ENCODE results near the gene MFGE8. TPM values are rescaled to one million over a fixed set of nuclear protein-coding genes. Genes with fewer than 3 reads are reported as not detected.
A peak's percentile ranks its signal among the peaks of the same experiment; 100 is the strongest.

The MFGE8 gene
- total and polyA plus RNA-seq, 9 of the 15 experiments (the other 6 are each of a cell fraction or from before 2014, with no cell fraction given): 2.3 to 142 (median 62.3) TPM

DNA sequence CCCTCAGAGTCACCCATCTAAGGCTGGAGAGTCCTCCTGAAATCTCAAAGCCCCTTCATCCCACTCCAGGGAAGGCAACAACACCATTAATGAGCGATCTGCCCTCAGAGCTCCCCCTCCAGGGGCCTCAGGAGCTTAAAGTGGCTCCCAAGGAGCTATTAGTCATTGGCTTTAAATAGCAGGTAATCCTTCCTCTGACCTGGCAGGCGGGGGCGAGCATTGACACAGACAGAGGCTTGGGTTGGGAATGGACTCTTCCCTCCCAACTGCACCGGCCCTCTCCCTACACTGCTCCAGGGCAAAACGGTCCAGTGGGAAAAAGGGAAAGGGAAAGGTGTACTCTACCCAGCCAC, 1.4 kb downstream of the MFGE8 start (continued):
- TF ChIP-seq, protein P1, sequence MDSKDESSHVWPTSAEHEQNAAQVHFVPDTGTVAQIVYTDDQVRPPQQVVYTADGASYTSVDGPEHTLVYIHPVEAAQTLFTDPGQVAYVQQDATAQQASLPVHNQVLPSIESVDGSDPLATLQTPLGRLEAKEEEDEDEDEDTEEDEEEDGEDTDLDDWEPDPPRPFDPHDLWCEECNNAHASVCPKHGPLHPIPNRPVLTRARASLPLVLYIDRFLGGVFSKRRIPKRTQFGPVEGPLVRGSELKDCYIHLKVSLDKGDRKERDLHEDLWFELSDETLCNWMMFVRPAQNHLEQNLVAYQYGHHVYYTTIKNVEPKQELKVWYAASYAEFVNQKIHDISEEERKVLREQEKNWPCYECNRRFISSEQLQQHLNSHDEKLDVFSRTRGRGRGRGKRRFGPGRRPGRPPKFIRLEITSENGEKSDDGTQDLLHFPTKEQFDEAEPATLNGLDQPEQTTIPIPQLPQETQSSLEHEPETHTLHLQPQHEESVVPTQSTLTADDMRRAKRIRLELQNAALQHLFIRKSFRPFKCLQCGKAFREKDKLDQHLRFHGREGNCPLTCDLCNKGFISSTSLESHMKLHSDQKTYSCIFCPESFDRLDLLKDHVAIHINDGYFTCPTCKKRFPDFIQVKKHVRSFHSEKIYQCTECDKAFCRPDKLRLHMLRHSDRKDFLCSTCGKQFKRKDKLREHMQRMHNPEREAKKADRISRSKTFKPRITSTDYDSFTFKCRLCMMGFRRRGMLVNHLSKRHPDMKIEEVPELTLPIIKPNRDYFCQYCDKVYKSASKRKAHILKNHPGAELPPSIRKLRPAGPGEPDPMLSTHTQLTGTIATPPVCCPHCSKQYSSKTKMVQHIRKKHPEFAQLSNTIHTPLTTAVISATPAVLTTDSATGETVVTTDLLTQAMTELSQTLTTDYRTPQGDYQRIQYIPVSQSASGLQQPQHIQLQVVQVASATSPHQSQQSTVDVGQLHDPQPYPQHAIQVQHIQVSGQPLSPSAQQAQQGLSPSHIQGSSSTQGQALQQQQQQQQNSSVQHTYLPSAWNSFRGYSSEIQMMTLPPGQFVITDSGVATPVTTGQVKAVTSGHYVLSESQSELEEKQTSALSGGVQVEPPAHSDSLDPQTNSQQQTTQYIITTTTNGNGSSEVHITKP (IDR thresholded peaks at IDR 0.05; ENCODE audit: partially characterized antibody): peak; percentile 97
- TF ChIP-seq CSDE1 (IDR thresholded peaks at IDR 0.05) (no peak), ZNF124 (CRISPR knock-in tag; IDR thresholded peaks at IDR 0.05) (no peak), NFE2 (IDR thresholded peaks at IDR 0.05; ENCODE audit: low read depth) (no peak), GTF2A2 (tag; IDR thresholded peaks at IDR 0.05) (no peak), SRSF7 (optimal IDR thresholded peaks at IDR 0.05; ENCODE audit: low read depth, low read length) (no peak), SRSF3 (IDR thresholded peaks at IDR 0.05; ENCODE audit: insufficient read depth, low read length) (no peak), SOX6 (IDR thresholded peaks at IDR 0.05) (no peak), ZNF408 (CRISPR knock-in tag; IDR thresholded peaks at IDR 0.05; ENCODE audit: low read depth) (no peak), GATAD2B (IDR thresholded peaks at IDR 0.05; ENCODE audit: borderline replicate concordance) (no peak), MEF2A (IDR thresholded peaks at IDR 0.05; ENCODE audit: control insufficient read depth, low read depth, low read length) (peak; percentile 97)
- TF ChIP-seq, protein P2, sequence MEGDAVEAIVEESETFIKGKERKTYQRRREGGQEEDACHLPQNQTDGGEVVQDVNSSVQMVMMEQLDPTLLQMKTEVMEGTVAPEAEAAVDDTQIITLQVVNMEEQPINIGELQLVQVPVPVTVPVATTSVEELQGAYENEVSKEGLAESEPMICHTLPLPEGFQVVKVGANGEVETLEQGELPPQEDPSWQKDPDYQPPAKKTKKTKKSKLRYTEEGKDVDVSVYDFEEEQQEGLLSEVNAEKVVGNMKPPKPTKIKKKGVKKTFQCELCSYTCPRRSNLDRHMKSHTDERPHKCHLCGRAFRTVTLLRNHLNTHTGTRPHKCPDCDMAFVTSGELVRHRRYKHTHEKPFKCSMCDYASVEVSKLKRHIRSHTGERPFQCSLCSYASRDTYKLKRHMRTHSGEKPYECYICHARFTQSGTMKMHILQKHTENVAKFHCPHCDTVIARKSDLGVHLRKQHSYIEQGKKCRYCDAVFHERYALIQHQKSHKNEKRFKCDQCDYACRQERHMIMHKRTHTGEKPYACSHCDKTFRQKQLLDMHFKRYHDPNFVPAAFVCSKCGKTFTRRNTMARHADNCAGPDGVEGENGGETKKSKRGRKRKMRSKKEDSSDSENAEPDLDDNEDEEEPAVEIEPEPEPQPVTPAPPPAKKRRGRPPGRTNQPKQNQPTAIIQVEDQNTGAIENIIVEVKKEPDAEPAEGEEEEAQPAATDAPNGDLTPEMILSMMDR (IDR thresholded peaks at IDR 0.05 in 2 of 3, conservative IDR thresholded peaks at IDR 0.05 in 1 of 3; ENCODE audit: insufficient read depth in 2 of 3, low read depth in 1 of 3, low read length in 3 of 3): 0 out of 6 replicates have a peak, but pooled peaks of 2 of the 3 experiments have one; percentile 9 to 16
- TF ChIP-seq, protein P3, sequence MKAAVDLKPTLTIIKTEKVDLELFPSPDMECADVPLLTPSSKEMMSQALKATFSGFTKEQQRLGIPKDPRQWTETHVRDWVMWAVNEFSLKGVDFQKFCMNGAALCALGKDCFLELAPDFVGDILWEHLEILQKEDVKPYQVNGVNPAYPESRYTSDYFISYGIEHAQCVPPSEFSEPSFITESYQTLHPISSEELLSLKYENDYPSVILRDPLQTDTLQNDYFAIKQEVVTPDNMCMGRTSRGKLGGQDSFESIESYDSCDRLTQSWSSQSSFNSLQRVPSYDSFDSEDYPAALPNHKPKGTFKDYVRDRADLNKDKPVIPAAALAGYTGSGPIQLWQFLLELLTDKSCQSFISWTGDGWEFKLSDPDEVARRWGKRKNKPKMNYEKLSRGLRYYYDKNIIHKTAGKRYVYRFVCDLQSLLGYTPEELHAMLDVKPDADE (conservative IDR thresholded peaks at IDR 0.05; ENCODE audit: control insufficient read depth, low read depth, low read length): 0 out of 2 replicates have a peak, but pooled peaks have one; percentile 7
- TF ChIP-seq, protein P4, sequence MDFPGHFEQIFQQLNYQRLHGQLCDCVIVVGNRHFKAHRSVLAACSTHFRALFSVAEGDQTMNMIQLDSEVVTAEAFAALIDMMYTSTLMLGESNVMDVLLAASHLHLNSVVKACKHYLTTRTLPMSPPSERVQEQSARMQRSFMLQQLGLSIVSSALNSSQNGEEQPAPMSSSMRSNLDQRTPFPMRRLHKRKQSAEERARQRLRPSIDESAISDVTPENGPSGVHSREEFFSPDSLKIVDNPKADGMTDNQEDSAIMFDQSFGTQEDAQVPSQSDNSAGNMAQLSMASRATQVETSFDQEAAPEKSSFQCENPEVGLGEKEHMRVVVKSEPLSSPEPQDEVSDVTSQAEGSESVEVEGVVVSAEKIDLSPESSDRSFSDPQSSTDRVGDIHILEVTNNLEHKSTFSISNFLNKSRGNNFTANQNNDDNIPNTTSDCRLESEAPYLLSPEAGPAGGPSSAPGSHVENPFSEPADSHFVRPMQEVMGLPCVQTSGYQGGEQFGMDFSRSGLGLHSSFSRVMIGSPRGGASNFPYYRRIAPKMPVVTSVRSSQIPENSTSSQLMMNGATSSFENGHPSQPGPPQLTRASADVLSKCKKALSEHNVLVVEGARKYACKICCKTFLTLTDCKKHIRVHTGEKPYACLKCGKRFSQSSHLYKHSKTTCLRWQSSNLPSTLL (IDR thresholded peaks at IDR 0.05): no peak
- TF ChIP-seq, protein P5, sequence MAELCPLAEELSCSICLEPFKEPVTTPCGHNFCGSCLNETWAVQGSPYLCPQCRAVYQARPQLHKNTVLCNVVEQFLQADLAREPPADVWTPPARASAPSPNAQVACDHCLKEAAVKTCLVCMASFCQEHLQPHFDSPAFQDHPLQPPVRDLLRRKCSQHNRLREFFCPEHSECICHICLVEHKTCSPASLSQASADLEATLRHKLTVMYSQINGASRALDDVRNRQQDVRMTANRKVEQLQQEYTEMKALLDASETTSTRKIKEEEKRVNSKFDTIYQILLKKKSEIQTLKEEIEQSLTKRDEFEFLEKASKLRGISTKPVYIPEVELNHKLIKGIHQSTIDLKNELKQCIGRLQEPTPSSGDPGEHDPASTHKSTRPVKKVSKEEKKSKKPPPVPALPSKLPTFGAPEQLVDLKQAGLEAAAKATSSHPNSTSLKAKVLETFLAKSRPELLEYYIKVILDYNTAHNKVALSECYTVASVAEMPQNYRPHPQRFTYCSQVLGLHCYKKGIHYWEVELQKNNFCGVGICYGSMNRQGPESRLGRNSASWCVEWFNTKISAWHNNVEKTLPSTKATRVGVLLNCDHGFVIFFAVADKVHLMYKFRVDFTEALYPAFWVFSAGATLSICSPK (IDR thresholded peaks at IDR 0.05; ENCODE audit: borderline replicate concordance): no peak

All from K562 (cell line).